HG02840 (cell line): Measurements from ENCODE around the gene GNAQ.

Source experiments
- ATAC-seq: cut with Tn5 transposase; IDR thresholded peaks from one replicate; pipeline ENCODE4 v1.9.1; 2021; ENCODE audit warnings: mild to moderate bottlenecking, moderate library complexity, moderate number of reproducible peaks; ENCODE audit not compliant: unreplicated experiment, low FRiP score

The GNAQ gene

DNA sequence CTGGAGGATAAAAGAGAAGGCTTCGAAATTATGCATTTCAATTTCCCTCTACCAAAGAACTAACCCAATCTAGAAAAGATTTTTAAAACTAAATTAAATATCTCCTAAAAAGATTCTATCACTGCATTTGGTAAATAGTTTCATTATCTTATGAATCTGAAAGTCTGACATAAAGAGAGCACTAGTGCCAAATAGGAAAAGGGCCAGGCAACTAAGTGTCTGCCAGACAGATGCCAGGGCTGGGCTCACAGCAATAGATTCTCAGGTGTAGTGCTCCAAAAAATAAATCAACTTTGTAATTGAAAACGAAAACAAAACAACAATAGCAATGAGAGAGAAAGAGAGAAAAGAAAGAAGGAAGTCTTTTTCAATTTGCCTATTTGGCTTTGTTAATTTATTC lies 225.8 kb downstream of the GNAQ start:
- no peak for ATAC-seq

DNA sequence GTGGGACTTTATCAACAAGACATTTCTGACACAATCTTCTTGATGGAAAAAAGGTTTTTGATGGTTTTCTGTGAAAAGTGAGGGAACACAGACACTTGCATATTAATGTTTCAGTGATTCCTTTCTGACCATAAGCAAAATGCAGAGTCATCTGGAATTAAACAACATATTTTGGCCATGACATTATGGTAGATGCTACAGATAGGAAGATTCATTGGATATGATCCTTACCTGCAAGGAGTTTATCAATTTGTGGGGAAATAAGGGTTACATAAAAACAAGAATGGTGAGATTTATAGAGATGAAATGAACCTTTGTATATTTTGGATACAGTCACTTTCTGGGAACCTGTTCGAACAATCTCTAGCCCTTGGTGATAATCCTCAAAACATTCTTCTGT lies 228.2 kb downstream of the GNAQ start:
- no peak for ATAC-seq

GRCh38 chr9:77802515-77803293 lies 228.9 kb downstream of the GNAQ start:
- ATAC-seq, result no peak

DNA sequence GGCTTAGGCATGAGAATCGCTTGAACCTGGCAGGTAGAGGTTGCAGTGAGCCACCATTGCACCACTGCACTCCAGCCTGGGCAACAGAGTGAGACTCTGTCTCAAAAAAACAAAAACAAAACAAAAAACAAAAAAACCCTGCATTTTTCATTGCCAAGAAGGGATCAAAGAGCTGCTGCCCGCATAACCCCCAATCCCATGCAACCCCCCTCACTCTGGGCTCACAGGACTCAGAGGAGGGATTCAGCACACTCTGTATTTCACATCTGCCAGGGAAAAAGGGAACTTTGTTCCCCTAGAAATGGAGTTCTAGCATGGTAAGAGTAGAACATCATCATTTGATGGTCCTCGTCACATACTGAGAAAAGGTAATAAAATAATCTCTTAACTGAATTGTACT lies 229.5 kb downstream of the GNAQ start:
- no peak for ATAC-seq

DNA sequence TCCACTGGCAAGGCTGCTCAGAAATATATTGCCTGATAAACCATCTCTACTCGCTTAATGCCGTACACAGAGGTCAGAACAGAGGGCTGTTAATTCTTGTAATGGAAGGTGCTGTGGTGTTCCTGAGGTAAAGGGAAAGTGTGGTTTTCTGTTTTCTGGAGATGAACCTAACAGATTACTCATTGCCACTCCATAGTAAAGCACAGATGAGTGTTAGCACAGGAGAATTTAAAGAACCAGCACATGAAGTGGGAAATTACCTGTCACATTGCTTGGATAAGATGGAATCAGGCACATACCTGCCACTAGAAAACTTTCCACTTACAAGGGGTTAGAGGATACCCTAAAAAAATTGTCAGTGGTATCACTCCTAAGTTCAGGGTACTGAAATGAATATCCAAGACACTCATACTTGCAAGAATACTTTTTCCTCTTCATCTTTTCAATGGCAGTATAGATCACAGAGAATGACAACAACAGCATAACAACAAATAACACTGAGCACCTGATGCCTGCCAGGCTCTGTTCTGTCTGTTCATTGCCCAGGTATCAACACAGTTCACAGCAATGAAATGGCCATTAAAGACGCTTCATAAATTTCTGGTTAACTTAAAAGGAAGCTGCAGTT lies 230.6 kb downstream of the GNAQ start:
- ATAC-seq, result no peak

DNA sequence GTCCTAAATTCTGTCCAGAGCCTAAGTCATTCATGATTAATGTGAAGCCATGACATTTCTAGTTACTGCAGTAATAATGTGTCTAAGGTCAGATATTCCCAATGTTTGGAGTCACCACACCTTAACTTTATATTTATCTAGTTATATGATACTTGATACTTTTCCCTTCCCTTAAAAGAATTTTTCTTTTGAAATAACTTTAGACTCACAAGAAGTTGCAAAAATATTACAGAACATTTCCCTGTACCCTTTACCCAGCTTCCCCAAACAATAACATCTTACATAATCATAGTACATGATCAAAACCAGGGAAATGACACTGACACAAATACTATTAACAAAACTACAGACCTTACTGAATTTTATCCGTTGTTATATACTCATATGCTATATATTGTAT lies 233.5 kb downstream of the GNAQ start:
- ATAC-seq, result no peak

GRCh38 chr9:77794985-77795384 lies 236.6 kb downstream of the GNAQ start:
- ATAC-seq, result no peak

- ATAC-seq, result no peak
These were observed 237.8 kb downstream of the GNAQ start for GRCh38 chr9:77793849-77794248.

- no peak for ATAC-seq
These were observed 241.7 kb downstream of the GNAQ start for GRCh38 chr9:77789891-77790290.

- ATAC-seq, result no peak
These were observed 246.3 kb downstream of the GNAQ start for GRCh38 chr9:77785341-77785740.

DNA sequence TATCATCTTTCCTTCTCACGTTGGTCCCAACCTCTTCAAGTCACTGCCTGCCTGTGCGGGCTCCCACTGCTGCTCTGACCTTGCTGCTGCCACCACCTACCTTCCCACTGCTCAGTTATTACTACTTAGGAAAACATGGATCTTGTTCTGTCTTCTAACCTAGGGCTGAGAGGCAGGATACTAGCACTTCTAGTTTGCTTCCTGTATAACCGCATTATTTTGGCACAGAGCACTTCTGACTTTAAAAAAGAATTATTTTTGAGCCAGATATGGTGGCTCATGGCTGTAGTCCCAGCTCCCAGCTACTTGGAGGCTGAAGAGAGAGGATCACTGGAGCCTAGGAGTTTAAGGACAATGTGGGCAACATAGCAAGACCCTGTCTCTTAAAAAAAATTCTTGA lies 248.1 kb downstream of the GNAQ start:
- no peak for ATAC-seq

DNA sequence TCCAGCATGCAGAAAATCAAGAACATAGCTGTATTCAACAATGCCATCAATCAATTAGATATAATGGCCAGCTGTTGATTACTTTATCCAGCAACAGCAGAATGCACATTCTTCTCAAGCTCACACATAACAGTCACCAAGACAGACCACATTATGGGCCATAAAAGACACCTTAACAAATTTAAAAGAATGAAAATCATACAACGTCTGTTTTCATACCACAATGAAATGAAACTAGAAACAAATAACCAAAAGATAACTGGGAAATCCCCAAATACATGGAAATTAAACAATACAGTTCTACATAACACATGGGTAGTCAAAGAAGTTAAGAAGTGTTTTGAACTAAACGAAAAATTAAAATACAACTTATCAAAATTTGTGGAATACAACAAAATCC lies 252.6 kb downstream of the GNAQ start:
- no peak for ATAC-seq

GRCh38 chr9:77773381-77773780 lies 258.2 kb downstream of the GNAQ start:
- ATAC-seq, result no peak

- ATAC-seq, result no peak
These were observed 259.0 kb downstream of the GNAQ start for GRCh38 chr9:77772646-77773045.

DNA sequence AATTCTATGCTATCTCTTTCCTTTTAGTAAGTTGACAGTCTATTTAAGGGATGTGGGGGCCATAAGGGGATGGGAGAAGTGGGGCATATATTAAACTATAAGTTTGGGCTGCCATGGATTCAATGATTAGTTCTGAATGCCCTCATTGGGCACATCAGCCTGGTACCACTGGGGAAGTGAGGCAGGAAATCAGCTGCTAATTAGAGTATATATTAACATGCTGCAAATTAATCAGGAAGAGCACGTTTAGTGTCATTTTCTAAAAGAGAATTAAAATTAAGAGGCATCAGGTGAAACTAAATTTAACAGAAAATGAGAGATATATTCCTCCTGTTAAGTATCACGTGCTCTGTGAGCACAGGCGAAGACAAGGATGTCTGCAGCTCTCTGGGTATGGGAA lies 260.4 kb downstream of the GNAQ start:
- no peak for ATAC-seq

DNA sequence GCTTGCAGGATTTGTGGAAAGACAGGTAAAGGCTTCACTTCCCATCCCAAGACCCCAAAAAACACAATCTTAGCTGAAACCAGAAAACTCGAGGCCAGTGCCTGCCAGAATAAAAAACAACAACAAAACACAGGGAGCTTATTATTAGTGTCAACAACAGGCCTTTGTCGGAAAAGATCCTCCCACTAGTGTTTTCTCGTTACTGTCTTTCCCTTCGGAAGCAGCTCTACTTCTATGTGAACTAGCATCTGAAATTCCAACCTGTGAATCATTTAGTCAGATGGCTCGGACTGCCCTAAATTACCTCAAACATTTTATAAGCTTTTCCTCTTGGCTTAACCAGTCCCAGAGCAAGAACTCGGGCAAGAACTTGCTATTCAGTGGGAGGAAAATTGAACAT lies 261.3 kb downstream of the GNAQ start:
- no peak for ATAC-seq

DNA sequence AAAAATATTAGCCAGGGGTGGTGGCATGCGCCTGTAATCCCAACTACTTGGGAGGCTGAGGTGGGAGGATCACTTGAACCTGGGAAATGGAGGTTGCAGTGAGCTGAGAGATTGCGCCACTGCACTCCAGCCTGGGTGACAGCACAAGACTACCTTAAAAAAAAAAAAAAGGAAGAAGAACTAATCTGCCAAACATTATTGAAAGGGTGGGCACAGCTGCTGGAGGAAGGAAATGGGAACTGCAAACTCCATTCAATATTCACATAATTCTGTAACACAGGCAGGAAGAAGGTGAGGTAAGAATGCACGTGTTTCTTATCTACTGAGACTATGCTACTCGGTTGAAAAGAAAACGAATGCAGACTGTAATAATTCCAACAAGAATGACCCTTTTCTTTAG lies 262.4 kb downstream of the GNAQ start:
- no peak for ATAC-seq

- ATAC-seq, result no peak
These were observed 265.0 kb downstream of the GNAQ start for GRCh38 chr9:77766587-77766986.

- no peak for ATAC-seq
These were observed 265.8 kb downstream of the GNAQ start for GRCh38 chr9:77765781-77766259.

DNA sequence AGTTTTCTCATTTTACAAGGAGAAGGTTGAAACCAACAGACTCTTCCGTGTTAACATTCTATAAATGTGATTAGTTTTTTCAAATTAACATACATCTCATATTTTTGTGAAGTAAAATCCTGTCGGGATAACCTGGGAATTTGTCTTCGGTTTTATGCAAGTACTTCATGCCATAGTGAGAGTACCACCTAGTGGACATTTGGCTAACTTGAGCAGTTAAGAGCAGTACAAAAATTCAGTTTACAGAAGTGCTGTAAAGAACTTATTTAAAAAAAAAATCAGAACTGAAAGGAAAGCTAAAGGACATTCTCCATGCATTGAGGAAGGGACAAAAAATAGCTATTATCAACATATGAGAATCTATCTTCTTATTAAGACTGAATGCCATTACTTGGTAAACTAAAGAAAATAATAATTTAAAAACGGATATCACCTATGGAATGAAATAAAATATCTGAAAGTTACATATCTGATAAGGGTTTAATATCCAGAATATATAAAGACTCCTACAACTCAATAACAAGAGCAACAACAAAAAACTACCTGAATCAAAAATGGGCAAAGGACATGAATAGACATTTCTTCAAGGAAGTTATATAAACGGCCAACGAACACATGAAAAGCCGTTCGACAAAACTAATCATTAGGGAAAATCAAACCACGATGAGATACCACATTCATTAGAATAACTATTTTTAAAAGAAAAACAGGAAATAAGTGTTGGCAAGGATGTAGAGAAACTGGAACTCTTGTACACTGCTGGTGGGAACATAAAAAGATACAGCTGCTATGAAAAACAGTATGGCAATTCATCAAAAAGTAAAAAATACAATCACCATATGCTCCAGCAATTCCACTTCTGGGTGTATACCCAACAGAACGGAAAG lies 266.5 kb downstream of the GNAQ start:
- ATAC-seq, result no peak

GRCh38 chr9:77763566-77763965 lies 268.0 kb downstream of the GNAQ start:
- no peak for ATAC-seq
